GM21737 (cell line): ENCODE data around the gene BPIFB2.
"Not testable (repeated sequence)": the region's sequence is repeated elsewhere in the genome, so short reads cannot be mapped to it uniquely, and the experiment has no call there.

Experiments used
- ATAC-seq: cut with Tn5 transposase; IDR thresholded peaks from one replicate; pipeline ENCODE4 v1.9.1; 2021; ENCODE audit warnings: mild to moderate bottlenecking, moderate library complexity; ENCODE audit not compliant: unreplicated experiment

The BPIFB2 gene

GRCh38 chr20:33034901-33035492, 27.5 kb downstream of the BPIFB2 start:
- ATAC-seq = no peak

GRCh38 chr20:33037456-33037855, 30.0 kb downstream of the BPIFB2 start:
- ATAC-seq = no peak

- no peak for ATAC-seq
These were observed 30.7 kb downstream of the BPIFB2 start for GRCh38 chr20:33038243-33038642.

- no peak for ATAC-seq
These were observed 34.9 kb downstream of the BPIFB2 start for GRCh38 chr20:33042430-33042829.

GRCh38 chr20:33042983-33043730, 35.7 kb downstream of the BPIFB2 start:
- no peak for ATAC-seq

GRCh38 chr20:33043731-33044181, 36.3 kb downstream of the BPIFB2 start:
- ATAC-seq = no peak

- not testable (repeated sequence) for ATAC-seq
These were observed 37.7 kb downstream of the BPIFB2 start for GRCh38 chr20:33045129-33045721.

GRCh38 chr20:33046412-33046811, 38.9 kb downstream of the BPIFB2 start:
- no peak for ATAC-seq

- ATAC-seq = no peak
These were observed 43.8 kb downstream of the BPIFB2 start for GRCh38 chr20:33051333-33051732.

- ATAC-seq = no peak
These were observed 46.0 kb downstream of the BPIFB2 start, which contains the start of gene BPIFB3 for GRCh38 chr20:33053291-33054106. Gene BPIFB3, plus strand, starts transcription at chr20:33053903. Its CDS starts 1,533 bp downstream, at chr20:33055436.

GRCh38 chr20:33054381-33054780, 46.9 kb downstream of the BPIFB2 start:
- no peak for ATAC-seq

GRCh38 chr20:33054791-33055190, 47.3 kb downstream of the BPIFB2 start:
- no peak for ATAC-seq

GRCh38 chr20:33059136-33059535, 51.6 kb downstream of the BPIFB2 start:
- ATAC-seq = no peak

- ATAC-seq = no peak
These were observed 52.4 kb downstream of the BPIFB2 start for GRCh38 chr20:33059741-33060390.

- ATAC-seq = no peak
These were observed 54.1 kb downstream of the BPIFB2 start for GRCh38 chr20:33061658-33062028.

- no peak for ATAC-seq
These were observed 54.8 kb downstream of the BPIFB2 start for GRCh38 chr20:33062105-33062824.

- ATAC-seq = no peak
These were observed 55.3 kb downstream of the BPIFB2 start for GRCh38 chr20:33062825-33063149.

GRCh38 chr20:33063271-33063670, 55.8 kb downstream of the BPIFB2 start:
- no peak for ATAC-seq

- no peak for ATAC-seq
These were observed 57.2 kb downstream of the BPIFB2 start for GRCh38 chr20:33064572-33065287.

GRCh38 chr20:33065785-33066184, 58.3 kb downstream of the BPIFB2 start:
- ATAC-seq = no peak
